GM18951 (cell line): ENCODE data around the gene LHX3.

Source experiments
- POLR2A ChIP-seq: IDR thresholded peaks from 4 replicates; pipeline ENCODE4 v1.6.1; 2011; ENCODE audit warnings: mild to moderate bottlenecking; ENCODE audit not compliant: insufficient read length, insufficient read depth; ENCODE audit errors: extremely low read depth
- in situ Hi-C: fragments of 300-500 bp; cut with MboI; formaldehyde crosslinking; loops from one replicate; pipeline ENCODE4 v1.12.0; 2022; ENCODE audit warnings: low sequenced_read_pairs, mixed read lengths, inconsistent platforms; ENCODE audit not compliant: unreplicated experiment

The LHX3 gene

DNA sequence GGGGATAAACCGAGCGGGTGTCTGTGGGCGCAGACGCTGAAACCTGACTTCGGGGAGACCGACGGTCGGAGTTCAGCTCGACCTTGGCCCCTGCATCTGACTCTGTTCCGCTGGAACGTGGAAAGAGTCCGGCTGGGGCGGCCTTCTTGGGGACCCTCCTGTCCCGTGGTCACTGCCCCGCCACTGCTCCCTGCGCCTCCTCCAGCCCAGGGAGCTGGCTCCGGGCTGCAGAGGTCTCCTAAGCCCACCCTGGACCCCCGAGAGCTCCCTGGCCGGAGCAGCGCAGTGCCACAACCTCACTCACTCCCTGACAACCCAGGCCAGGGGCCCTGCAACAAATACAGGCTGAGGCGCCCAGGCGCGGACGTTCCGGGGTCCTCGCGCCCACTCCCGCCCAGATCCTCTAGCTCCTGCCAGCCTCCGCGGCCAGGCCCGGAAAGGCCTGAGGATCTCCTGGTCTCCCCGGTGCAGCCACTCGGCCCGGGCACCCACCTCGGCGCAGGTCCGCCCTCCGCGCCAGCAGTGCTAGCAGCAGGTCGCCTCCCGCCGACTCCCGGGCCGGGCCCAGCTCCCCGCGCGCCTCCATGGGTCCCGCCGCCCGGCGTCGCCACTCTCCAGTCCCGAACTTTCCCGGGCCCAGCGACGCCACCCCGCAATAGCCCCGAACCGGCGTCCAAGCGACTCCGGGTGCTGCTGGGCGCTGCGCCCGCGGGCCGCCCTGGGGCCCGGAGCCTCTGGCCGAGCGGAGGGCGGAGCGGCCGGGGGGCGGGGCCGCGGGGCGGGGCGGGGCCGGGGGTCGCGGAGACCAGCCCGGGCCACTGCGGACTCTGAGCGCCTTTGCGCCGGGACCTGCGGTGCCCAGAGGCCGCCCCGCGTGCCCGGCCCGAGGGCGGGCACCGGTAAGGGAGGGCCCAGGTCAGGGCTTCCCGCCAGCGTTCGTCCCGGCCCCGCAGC lies 2.2 kb downstream of the LHX3 start:
- in situ Hi-C loops = no loop called here
- no peak for TF ChIP-seq POLR2A

DNA sequence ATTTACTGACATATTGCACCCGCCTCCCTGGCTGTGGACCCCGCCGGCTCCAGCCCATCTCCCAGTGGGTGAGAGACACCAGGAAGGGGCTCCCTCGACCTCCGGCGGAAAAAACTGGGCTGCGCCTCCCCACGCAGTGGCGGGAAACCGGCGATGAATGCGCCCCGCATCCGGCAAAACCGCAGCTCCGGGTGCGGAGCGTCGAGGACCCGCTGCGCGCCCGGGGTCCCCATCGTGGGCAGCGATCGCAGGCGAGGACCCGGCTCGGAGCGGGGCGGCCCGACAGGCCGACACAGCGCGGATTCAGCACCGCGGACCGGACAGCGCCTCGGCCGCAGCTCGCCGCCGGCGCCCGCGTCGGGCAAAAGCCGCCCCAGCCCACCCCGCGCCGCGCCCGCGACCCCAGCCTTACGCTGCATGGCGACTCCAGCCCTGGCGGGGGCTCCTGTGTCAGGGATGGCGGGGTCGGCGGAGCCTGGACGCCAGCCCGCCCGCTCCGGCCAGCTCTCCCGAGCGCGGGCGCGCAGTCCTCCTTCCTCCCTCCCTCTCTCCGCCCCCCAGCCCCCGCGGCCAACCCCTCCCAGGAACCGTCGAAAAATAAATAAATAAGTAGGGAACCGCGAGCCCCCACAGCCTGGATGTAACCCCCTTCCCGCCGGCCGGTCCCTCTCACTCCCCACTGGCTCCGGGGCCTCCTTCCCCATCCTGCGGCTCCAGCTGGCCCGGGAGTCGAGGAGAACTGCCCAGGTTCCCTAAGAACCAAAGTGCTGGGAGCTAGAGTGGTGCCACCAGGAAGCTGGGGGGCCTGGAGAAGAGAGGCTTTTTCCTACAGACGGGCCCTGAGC lies 3.1 kb downstream of the LHX3 start:
- no peak for TF ChIP-seq POLR2A

DNA sequence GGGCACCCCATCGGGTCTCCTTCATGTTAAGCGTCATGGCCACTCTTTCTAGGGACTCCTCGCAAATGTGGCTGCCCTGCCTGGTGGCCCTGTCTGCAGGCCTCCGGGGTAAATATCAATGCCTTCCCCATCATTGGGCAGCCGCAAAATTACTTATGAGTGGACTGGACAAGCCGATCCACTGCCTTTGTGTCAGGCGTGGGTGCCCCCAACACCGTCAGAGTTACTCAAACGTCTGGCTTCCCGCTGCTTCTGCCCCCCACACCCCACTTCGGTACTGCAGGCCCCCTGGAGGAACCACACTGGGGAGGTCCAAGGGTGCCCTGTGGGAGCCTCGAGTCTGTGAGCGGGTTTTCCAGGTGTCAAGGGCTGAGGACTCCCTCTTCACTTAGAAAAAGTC lies 3.8 kb downstream of the LHX3 start:
- in situ Hi-C loops = no loop called here

More for the DNA sequence above, 3.1 kb downstream of the LHX3 start:
- in situ Hi-C loops = no loop called here

DNA sequence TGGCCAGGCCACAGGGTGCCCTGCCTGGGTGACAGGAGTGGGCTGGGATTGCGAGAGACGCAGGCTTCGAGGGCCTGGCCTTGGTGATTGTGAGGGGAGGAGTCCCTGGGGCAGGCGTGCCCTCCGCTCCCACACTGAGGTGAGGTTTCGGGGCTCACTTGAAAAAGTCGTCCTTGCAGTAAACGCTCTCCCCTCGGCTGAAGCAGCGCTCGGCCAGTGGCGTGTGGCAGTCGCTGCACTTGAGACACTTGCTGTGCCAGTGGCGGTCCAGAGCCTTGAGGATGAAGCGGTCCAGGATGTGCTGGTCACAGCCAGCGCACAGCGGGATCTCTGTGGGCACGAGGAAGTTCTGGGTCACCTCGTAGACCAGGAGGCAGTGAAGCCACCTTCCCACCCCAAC lies 4.5 kb downstream of the LHX3 start:
- in situ Hi-C loops = no loop called here
- no peak for TF ChIP-seq POLR2A

More for the DNA sequence above, 3.8 kb downstream of the LHX3 start:
- no peak for TF ChIP-seq POLR2A

DNA sequence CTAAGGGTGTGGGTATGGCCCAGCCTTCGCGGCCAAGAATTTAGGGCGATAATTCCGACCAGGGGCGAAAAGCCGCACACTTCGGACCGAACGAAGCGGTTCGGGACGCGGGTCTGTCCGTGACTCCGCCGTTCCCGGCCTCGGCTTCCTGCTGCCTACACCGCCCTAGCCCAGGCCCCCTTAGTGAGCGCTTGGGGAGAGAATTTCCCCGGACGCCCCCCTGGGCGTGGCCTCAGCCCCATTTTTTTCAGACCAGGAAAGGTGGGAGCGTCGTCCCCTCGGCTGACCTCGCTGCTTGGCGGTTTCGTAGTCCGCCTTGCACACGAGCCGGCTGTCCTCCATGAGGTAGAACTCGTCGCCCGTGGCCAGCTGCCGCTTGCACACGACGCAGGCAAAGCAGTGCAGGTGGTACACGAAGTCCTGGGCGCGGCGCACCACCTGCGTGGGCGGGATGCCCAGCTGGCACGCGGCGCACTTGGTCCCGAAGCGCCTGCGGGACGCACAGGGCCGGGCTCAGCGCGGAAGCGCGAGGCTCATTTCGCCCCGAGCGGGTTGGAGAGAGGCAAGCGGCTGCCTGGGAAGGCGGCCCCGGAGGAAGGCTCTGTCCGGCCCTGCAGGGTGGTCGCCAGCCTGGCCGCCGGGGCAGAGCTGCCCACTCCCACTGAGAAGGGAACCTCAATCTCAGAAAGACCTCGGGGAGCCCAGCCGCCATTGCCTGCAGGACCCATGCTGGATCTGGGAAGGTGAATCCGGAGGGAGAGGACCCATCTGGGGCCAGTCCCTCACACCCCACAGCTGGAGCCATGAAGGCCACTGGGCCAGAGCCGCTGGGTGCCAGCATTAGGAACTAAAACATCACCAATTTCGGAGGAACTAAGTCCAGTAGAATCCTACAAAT lies 5.3 kb downstream of the LHX3 start:
- in situ Hi-C loops = no loop called here
- TF ChIP-seq POLR2A = no peak

DNA sequence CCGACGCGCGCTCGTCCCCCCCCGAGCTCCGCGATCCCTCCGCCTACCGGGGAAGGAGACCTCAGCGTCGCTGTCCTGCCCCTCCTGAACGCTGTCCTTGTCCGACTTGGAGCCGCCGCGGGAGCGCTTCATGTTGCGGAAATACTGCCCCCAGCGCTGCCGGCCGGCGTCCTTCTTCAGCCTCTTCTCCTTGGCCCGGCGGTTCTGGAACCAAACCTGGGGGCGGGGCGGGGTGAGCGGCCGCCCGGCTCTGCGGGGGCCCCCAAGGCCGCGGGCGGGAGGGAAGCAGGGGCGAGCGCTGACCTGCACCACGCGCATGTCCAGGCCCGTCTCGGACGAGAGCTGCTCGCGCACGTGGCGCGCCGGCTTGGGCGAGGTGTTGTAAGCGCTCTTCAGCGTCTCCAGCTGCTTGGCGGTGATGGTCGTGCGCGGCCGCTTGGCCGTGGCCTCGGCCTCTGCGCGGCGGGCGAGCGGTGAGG lies 6.3 kb downstream of the LHX3 start:
- in situ Hi-C loops = no loop called here
- TF ChIP-seq POLR2A = no peak

DNA sequence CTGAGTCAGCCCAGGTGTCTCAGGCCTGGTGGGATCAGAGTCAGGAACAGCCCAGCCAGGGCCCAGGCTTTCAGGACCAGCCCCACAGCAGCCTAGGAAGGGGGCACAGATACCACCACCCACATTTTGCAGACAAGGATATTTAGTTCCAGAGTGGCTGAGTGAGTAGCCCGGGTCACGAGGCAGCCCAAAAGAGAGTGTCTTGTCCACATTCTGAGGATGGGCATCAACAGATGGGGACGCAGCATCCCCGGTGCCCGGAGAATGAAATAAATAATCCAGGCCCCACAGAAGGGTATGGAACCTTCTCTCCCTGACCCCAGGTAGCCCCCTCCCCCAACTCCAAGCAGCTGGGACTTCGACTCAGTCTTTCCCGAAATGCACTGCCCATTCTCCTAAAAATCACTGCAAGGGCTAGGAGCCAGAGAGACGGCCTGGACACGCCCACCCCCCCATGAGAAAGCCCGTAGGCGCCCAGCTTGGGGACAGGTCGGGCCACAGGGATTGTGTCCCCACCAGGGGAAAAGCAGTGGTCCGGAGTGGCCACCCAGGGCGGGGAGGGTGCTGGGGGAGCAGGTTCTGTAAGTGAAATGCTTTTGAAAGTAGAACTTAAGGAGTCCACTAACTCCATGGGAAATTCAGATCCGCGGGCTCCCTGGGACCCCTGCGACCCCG lies 6.9 kb downstream of the LHX3 start:
- TF ChIP-seq POLR2A = no peak
- in situ Hi-C loops = no loop called here

DNA sequence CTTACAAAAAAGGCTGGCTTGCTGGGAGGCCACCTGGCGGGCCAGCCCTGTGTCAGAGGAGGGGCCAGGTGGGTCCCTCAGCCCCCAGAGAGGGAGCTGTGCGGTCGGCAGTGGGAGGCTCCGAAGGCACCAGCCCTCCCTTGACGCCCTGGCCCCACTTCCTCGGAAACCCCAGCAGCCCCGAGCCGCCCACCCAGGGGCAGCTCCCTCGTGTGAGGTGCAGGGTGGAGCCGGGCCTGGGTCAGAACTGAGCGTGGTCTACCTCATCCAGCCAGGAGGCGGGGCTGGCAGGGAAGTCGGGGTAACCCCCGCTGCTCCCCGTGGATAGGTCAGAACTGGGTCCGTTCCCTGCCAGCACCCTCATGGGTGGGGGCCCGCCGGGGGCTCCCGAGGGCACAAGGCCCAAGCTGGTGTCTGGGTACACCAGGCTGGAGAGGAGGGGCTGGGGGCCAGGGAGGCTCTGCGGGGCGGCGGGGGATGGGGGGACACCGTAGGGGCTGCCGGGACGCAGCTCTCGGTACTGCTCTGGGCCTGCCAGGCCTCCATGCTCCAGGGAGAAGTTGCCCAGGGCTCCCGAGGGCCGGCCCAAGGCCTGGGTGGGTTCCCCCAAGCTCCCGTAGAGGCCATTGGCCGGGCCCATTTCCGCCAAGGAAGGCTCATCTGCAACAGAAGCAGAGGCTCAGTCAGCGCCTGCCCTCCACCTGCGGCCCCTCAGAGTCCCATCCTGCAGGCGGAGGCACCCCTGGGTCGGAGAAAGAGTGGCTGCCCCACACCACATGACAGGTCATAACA lies 7.6 kb downstream of the LHX3 start:
- in situ Hi-C loops = no loop called here
- no peak for TF ChIP-seq POLR2A

DNA sequence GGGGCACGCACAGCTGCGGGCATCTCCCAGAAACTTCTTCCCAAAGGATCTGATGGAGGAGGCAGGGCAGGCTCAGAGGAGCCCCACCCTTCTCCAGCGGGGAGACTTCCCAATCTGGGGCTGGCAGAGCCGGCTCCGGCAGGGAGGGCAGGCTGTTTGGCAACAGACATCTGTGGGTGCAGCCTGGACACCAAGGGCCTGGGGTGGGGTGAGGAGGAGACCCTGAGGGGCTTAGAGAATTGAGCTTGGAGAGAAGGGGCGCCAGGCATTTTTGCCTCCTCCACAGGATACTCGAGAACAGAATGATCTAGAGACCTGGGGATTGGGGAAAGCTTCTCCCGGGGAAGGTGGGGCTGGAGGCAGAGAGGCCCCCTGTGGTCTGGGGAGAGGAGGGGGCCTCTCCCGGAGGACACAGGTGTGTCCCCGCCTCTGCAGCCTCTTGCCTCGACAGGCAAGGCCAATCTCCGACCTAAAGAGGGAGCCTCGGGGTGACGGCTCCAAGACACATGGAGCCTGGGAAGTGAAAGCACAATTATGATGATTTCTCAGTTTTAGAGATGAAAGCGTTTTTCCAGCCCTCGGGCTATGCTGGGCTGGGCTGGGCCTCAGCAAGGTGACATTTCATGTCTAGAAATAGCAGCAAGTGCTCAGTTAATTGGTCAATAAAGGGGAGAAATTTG lies 8.4 kb downstream of the LHX3 start:
- TF ChIP-seq POLR2A = no peak
- in situ Hi-C loops = no loop called here

DNA sequence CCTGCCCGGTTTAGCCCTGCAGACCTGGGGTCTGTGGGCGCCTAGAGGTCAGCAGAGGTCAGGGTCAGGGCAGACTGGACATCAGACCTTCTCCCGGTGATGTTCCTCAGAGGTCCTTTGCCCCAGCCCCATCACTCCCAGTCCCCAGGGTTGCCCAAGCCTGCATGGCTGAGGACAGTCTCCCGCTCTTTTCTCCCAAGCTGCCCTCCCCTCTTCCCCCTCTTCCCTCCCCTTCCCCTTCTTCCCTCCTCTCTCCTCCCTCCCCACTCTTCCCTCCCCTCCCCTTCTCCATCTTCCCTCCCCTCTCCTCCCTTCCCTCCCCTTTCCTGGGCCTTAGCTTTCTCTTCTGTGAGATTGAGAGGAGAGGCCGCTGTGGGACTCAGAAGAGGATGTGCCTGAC lies 10.4 kb downstream of the LHX3 start:
- no peak for TF ChIP-seq POLR2A
- in situ Hi-C loops = no loop called here

DNA sequence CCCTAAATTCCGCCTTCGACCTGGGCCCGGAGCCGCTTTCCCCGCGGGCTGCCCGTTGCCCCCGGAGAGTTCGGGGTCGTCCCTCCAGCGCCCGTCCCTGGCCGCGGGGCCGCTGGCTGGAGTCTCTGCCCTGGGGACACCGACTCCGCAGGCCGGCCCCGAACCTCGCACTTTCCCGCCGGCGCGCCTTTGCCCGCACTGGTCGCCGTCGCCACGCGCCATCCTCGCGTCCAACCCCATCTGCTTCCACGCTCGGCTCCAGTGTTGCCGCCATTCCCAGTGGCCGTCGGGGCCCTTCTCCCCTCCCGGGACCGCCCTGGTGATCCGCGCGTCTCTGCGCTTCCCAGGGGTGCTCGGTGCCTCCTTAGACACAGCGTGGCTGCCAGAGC lies 11.0 kb downstream of the LHX3 start:
- in situ Hi-C loops = no loop called here
- no peak for TF ChIP-seq POLR2A
